Karpas-422 (cell line): Measurements from ENCODE around the gene WBP2NL. TPM values are rescaled to one million over a fixed set of nuclear protein-coding genes. Genes with fewer than 3 reads are reported as not detected.

Source experiments
- DNase-seq: peaks from one replicate; pipeline ENCODE4 v3.0.0-alpha.2; 2015
- H2AFZ ChIP-seq: fragments of 200-600 bp; sonication (generic); 2 replicates; pipeline ENCODE4 v1.6.1; 2014; ENCODE audit warnings: antibody characterized with exemption, low read length, mixed read lengths
- H3K27ac ChIP-seq: fragments of 200-600 bp; sonication (generic); 2 replicates; pipeline ENCODE4 v1.5.1; 2014; ENCODE audit warnings: mild to moderate bottlenecking, low read length, moderate library complexity
- H3K27me3 ChIP-seq: fragments of 200-600 bp; sonication (generic); 2 replicates; pipeline ENCODE4 v1.6.1; 2014; ENCODE audit warnings: low read length, mixed read lengths
- H3K36me3 ChIP-seq: fragments of 200-600 bp; sonication (generic); 2 replicates; pipeline ENCODE4 v1.6.1; 2014; ENCODE audit warnings: low read length, mixed read lengths; ENCODE audit not compliant: insufficient read depth
- H3K4me1 ChIP-seq: fragments of 200-600 bp; sonication (generic); 2 replicates; pipeline ENCODE4 v1.6.1; 2014; ENCODE audit warnings: mild to moderate bottlenecking, low read length, mixed read lengths
- H3K4me2 ChIP-seq: fragments of 200-600 bp; sonication (generic); 2 replicates; pipeline ENCODE4 v1.6.1; 2014; ENCODE audit warnings: low read length, low read depth, mild to moderate bottlenecking; ENCODE audit not compliant: poor library complexity, severe bottlenecking
- H3K4me3 ChIP-seq: fragments of 200-600 bp; sonication (generic); 2 replicates; pipeline ENCODE4 v1.5.1; 2014; ENCODE audit warnings: mild to moderate bottlenecking, antibody characterized with exemption, low read length, mixed read lengths
- H3K79me2 ChIP-seq: fragments of 200-600 bp; sonication (generic); 2 replicates; pipeline ENCODE4 v1.6.1; 2014; ENCODE audit warnings: mild to moderate bottlenecking, low read length, mixed read lengths
- H3K9ac ChIP-seq: fragments of 200-600 bp; sonication (generic); 2 replicates; pipeline ENCODE4 v1.6.0; 2014; ENCODE audit warnings: low read length
- H3K9me2 ChIP-seq: fragments of 200-600 bp; sonication (generic), shearing (Covaris generic); replicated peaks from 2 replicates; pipeline ENCODE4 v1.6.0; 2014; ENCODE audit warnings: mild to moderate bottlenecking, low read length, moderate library complexity; ENCODE audit not compliant: insufficient read depth
- H3K9me3 ChIP-seq: fragments of 300-700, 200-600 bp; sonication (generic); 2 replicates; pipeline ENCODE4 v1.6.1; 2014; ENCODE audit warnings: low read length, mixed read lengths
- H4K20me1 ChIP-seq: fragments of 200-600 bp; sonication (generic); 2 replicates; pipeline ENCODE4 v1.6.1; 2014; ENCODE audit warnings: mild to moderate bottlenecking, antibody characterized with exemption, low read length, low read depth; ENCODE audit not compliant: insufficient read depth
- total RNA-seq: library from RNA; depleted of rRNA; stranded (reverse); fragments of >200 nt; shearing (Covaris generic); gene quantifications from 2 replicates; pipeline ENCODE4 v1.2.3, GENCODE V29; 2014; ENCODE audit warnings: low replicate concordance

WBP2NL gene
- total RNA-seq, 1 experiment from 2014 or later: 0.19 TPM

GRCh38 chr22:42007922-42008321 lies 9.3 kb downstream of the WBP2NL start:
- no peaks in the 10 kb centered on the region for H3K36me3 ChIP-seq

GRCh38 chr22:42010778-42011177 lies 12.2 kb downstream of the WBP2NL start:
- no peak for DNase-seq
- Histone ChIP-seq H3K9ac (no peak overlapping the region), H3K79me2 (no peaks in the 10 kb centered on the region), H3K9me2 (no peaks in the 10 kb centered on the region), H3K4me1 (no peaks in the 10 kb centered on the region), H3K27me3 (no peaks in the 10 kb centered on the region), H2AFZ (no peak overlapping the region), H3K27ac (no peak overlapping the region), H3K4me3 (no peak overlapping the region), H4K20me1 (no peaks in the 10 kb centered on the region), H3K36me3 (no peaks in the 10 kb centered on the region), H3K4me2 (no peak overlapping the region), H3K9me3 (peaks cover 13% of the 10 kb centered on the region)

More at GRCh38 chr22:42007922-42008321, 9.3 kb downstream of the WBP2NL start:
- Histone ChIP-seq H4K20me1 (no peaks in the 10 kb centered on the region), H3K9me3 (peaks cover 13% of the 10 kb centered on the region), H3K79me2 (no peaks in the 10 kb centered on the region), H3K4me1 (no peaks in the 10 kb centered on the region), H3K4me2 (no peak overlapping the region), H3K27ac (no peak overlapping the region), H3K9ac (no peak overlapping the region), H3K9me2 (no peaks in the 10 kb centered on the region), H3K4me3 (no peak overlapping the region), H3K27me3 (no peaks in the 10 kb centered on the region), H2AFZ (no peak overlapping the region)
- no peak for DNase-seq

GRCh38 chr22:42013385-42013784 lies 14.8 kb downstream of the WBP2NL start:
- Histone ChIP-seq H3K4me1 (no peaks in the 10 kb centered on the region), H3K79me2 (no peaks in the 10 kb centered on the region), H3K36me3 (no peaks in the 10 kb centered on the region), H4K20me1 (no peaks in the 10 kb centered on the region), H3K9me3 (peaks cover 13% of the 10 kb centered on the region), H3K27ac (no peak overlapping the region), H3K4me3 (no peak overlapping the region), H3K4me2 (no peak overlapping the region), H3K27me3 (no peaks in the 10 kb centered on the region), H2AFZ (no peak overlapping the region), H3K9me2 (no peaks in the 10 kb centered on the region), H3K9ac (no peak overlapping the region)
- DNase-seq: no peak

- H3K4me3 ChIP-seq: no peak overlapping the region
- H3K9me3 ChIP-seq: no peaks in the 10 kb centered on the region
- H3K27ac ChIP-seq: no peak overlapping the region
- no peaks in the 10 kb centered on the region for H3K4me1 ChIP-seq
- H3K9ac ChIP-seq: no peak overlapping the region
- no peak overlapping the region for H2AFZ ChIP-seq
- H3K79me2 ChIP-seq: no peaks in the 10 kb centered on the region
- no peaks in the 10 kb centered on the region for H4K20me1 ChIP-seq
- H3K4me2 ChIP-seq: no peak overlapping the region
- no peak for DNase-seq
- H3K27me3 ChIP-seq: no peaks in the 10 kb centered on the region
- H3K9me2 ChIP-seq: no peaks in the 10 kb centered on the region
- no peaks in the 10 kb centered on the region for H3K36me3 ChIP-seq
Measured at GRCh38 chr22:42016111-42016510, 17.5 kb downstream of the WBP2NL start.

- Histone ChIP-seq H3K36me3 (no peaks in the 10 kb centered on the region), H3K79me2 (no peaks in the 10 kb centered on the region), H3K27me3 (no peaks in the 10 kb centered on the region), H3K9me3 (no peaks in the 10 kb centered on the region), H3K9ac (no peak overlapping the region), H3K4me3 (no peak overlapping the region), H3K9me2 (no peaks in the 10 kb centered on the region), H3K4me1 (peaks cover 3% of the 10 kb centered on the region; the same call in 1 of the 2 replicates), H4K20me1 (no peaks in the 10 kb centered on the region), H2AFZ (no peak overlapping the region), H3K27ac (no peak overlapping the region), H3K4me2 (no peak overlapping the region)
- no peak for DNase-seq
Measured at GRCh38 chr22:42018224-42018623, 19.6 kb downstream of the WBP2NL start.

- Histone ChIP-seq H3K27ac (no peak overlapping the region), H3K27me3 (no peaks in the 10 kb centered on the region), H3K9ac (no peak overlapping the region), H4K20me1 (no peaks in the 10 kb centered on the region), H3K4me1 (peaks cover 3% of the 10 kb centered on the region; the same call in 1 of the 2 replicates), H3K36me3 (no peaks in the 10 kb centered on the region), H3K9me3 (no peaks in the 10 kb centered on the region), H3K4me3 (no peak overlapping the region), H3K9me2 (0 out of 2 replicates have a peak, but pooled peaks cover 5% of the 10 kb centered on the region), H3K4me2 (no peak overlapping the region), H2AFZ (no peak overlapping the region), H3K79me2 (no peaks in the 10 kb centered on the region)
- DNase-seq: no peak
Measured at GRCh38 chr22:42021571-42021970, 23.0 kb downstream of the WBP2NL start.

- Histone ChIP-seq H3K27me3 (no peaks in the 10 kb centered on the region), H3K9me3 (no peaks in the 10 kb centered on the region), H3K4me1 (peaks cover 3% of the 10 kb centered on the region; the same call in 1 of the 2 replicates), H3K36me3 (no peaks in the 10 kb centered on the region), H3K9me2 (0 out of 2 replicates have a peak, but pooled peaks cover 5% of the 10 kb centered on the region), H3K79me2 (no peaks in the 10 kb centered on the region), H3K4me2 (no peak overlapping the region), H3K27ac (no peak overlapping the region), H2AFZ (no peak overlapping the region), H3K4me3 (no peak overlapping the region), H4K20me1 (no peaks in the 10 kb centered on the region), H3K9ac (no peak overlapping the region)
- no peak for DNase-seq
Measured at GRCh38 chr22:42022162-42022847, 23.7 kb downstream of the WBP2NL start.

- Histone ChIP-seq H3K4me2 (no peak overlapping the region), H3K36me3 (no peaks in the 10 kb centered on the region), H3K4me1 (peaks cover 3% of the 10 kb centered on the region; the same call in 1 of the 2 replicates), H3K9me3 (no peaks in the 10 kb centered on the region), H2AFZ (no peak overlapping the region), H3K79me2 (no peaks in the 10 kb centered on the region), H4K20me1 (no peaks in the 10 kb centered on the region), H3K9ac (no peak overlapping the region), H3K27me3 (no peaks in the 10 kb centered on the region), H3K27ac (no peak overlapping the region), H3K9me2 (0 out of 2 replicates have a peak, but pooled peaks cover 5% of the 10 kb centered on the region), H3K4me3 (no peak overlapping the region)
- DNase-seq: no peak
Measured at GRCh38 chr22:42025421-42025820, 26.8 kb downstream of the WBP2NL start.
